Measurements from ENCODE around the gene ATP6AP1.

The ATP6AP1 gene

GRCh38 chrX:154470434-154470833 is 42.0 kb downstream of the ATP6AP1 start:
- H3K4me3 ChIP-seq (ENCODE audit: low read depth, low read length): no peak overlapping the region
- TF ChIP-seq CTCF (IDR thresholded peaks at IDR 0.05; ENCODE audit: low read depth, low read length) (no peak), MAX (IDR thresholded peaks at IDR 0.05; ENCODE audit: low read depth, low read length) (no peak), POLR2A (IDR thresholded peaks at IDR 0.05; ENCODE audit: extremely low read depth, insufficient read length) (no peak), MYC (IDR thresholded peaks at IDR 0.05; ENCODE audit: low read depth, low read length) (no peak)
- no peak for DNase-seq (ENCODE audit: low read depth)

DNA sequence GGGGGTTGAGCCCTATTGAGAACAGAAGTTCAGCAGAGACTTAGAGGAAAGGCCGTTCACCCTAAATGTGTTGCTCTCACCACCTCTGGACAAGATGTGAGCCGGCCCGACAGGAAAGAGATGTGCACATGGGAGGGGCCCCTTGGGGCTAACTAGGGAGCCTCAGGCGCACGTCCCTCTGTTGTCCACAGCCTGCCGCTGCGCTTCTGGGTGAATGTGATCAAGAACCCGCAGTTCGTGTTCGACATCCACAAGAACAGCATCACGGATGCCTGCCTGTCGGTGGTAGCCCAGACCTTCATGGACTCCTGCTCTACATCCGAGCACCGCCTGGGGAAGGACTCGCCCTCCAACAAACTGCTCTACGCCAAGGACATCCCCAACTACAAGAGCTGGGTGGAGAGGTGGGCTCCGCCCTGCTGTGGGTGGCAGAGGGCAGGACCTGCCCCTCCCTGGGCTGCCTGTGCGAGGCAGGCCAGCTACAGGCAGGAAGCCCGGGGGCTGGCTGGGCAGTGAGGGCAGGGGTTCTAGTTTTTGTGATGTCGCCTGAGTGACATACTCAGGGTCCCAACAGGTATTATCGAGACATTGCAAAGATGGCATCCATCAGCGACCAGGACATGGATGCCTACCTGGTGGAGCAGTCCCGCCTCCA is 42.6 kb downstream of the ATP6AP1 start:
- TF ChIP-seq POLR2A (IDR thresholded peaks at IDR 0.05; ENCODE audit: extremely low read depth, insufficient read length) (no peak), MAX (IDR thresholded peaks at IDR 0.05; ENCODE audit: low read depth, low read length) (no peak), CTCF (IDR thresholded peaks at IDR 0.05; ENCODE audit: low read depth, low read length) (no peak), MYC (IDR thresholded peaks at IDR 0.05; ENCODE audit: low read depth, low read length) (no peak)
- H3K4me3 ChIP-seq (ENCODE audit: low read depth, low read length): no peak overlapping the region

GRCh38 chrX:154471839-154472684 is 43.6 kb downstream of the ATP6AP1 start:
- DNase-seq (ENCODE audit: low read depth): no peak
- no peak for TF ChIP-seq MAX (IDR thresholded peaks at IDR 0.05; ENCODE audit: low read depth, low read length)
- TF ChIP-seq CTCF (IDR thresholded peaks at IDR 0.05; ENCODE audit: low read depth, low read length): no peak
- no peak for TF ChIP-seq MYC (IDR thresholded peaks at IDR 0.05; ENCODE audit: low read depth, low read length)
- no peak for TF ChIP-seq POLR2A (IDR thresholded peaks at IDR 0.05; ENCODE audit: extremely low read depth, insufficient read length)
- no peak overlapping the region for H3K4me3 ChIP-seq (ENCODE audit: low read depth, low read length)

More for the DNA sequence above, 42.6 kb downstream of the ATP6AP1 start:
- DNase-seq (ENCODE audit: low read depth): no peak

- no peak for TF ChIP-seq POLR2A (IDR thresholded peaks at IDR 0.05; ENCODE audit: extremely low read depth, insufficient read length)
- TF ChIP-seq CTCF (IDR thresholded peaks at IDR 0.05; ENCODE audit: low read depth, low read length): no peak
- TF ChIP-seq MYC (IDR thresholded peaks at IDR 0.05; ENCODE audit: low read depth, low read length): no peak
- TF ChIP-seq MAX (IDR thresholded peaks at IDR 0.05; ENCODE audit: low read depth, low read length): no peak
- DNase-seq (ENCODE audit: low read depth): no peak
- H3K4me3 ChIP-seq (ENCODE audit: low read depth, low read length): no peak overlapping the region
Observed at GRCh38 chrX:154472685-154473632, 44.5 kb downstream of the ATP6AP1 start.

DNA sequence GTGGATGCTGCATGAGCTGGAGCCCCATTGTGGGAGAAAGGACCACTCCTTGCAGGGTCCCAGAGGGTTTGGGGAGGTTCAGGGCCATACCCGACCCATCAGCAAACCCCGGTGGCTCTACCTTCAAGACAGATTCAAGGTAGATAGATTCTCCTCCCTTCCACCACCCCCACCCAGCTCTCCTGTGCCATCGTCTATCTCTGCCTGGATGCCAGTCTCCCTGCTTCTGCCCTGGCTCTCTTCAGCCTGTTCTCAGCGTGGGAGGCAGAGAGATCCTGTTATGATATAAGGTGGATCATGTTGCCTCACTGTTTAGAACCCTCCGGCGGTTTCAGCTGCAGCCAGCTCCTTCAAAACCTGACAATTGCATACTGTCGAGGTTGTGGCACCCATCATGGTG is 45.2 kb downstream of the ATP6AP1 start:
- TF ChIP-seq MYC (IDR thresholded peaks at IDR 0.05; ENCODE audit: low read depth, low read length) (no peak), MAX (IDR thresholded peaks at IDR 0.05; ENCODE audit: low read depth, low read length) (no peak), POLR2A (IDR thresholded peaks at IDR 0.05; ENCODE audit: extremely low read depth, insufficient read length) (no peak), CTCF (IDR thresholded peaks at IDR 0.05; ENCODE audit: low read depth, low read length) (no peak)
- no peak for DNase-seq (ENCODE audit: low read depth)
- no peak overlapping the region for H3K4me3 ChIP-seq (ENCODE audit: low read depth, low read length)
